Endodermal cell (in vitro differentiated cells): ENCODE data around the gene MEIOC. TPM values are rescaled to one million over a fixed set of nuclear protein-coding genes. Genes with fewer than 3 reads are reported as not detected.

Experiments used
- DNase-seq: peaks from one replicate; pipeline ENCODE4 v3.0.0-alpha.2; 2017
- H3K27ac ChIP-seq: 2 replicates; pipeline ENCODE4 v1.5.1; 2013; ENCODE audit warnings: mild to moderate bottlenecking, low read depth, low read length, moderate library complexity
- H3K27me3 ChIP-seq: 2 replicates; pipeline ENCODE4 v1.6.1; 2013; ENCODE audit warnings: mild to moderate bottlenecking, low read length, moderate library complexity; ENCODE audit not compliant: insufficient read depth, control insufficient read depth, poor library complexity, severe bottlenecking
- H3K36me3 ChIP-seq: 2 replicates; pipeline ENCODE4 v1.7.0; 2013; ENCODE audit warnings: mild to moderate bottlenecking, low read length, moderate library complexity; ENCODE audit not compliant: control insufficient read depth, insufficient read depth
- H3K4me1 ChIP-seq: one replicate; pipeline ENCODE4 v1.7.0; 2013; ENCODE audit warnings: low read length; ENCODE audit not compliant: control insufficient read depth, insufficient read depth
- H3K4me3 ChIP-seq: 2 replicates; pipeline ENCODE4 v1.5.1; 2013; ENCODE audit warnings: mild to moderate bottlenecking, low read length, moderate library complexity
- H3K9ac ChIP-seq: 2 replicates; pipeline ENCODE4 v1.6.1; 2013; ENCODE audit warnings: mild to moderate bottlenecking, low read length, moderate library complexity; ENCODE audit not compliant: poor library complexity, severe bottlenecking; ENCODE audit errors: extremely low read depth
- H3K9me3 ChIP-seq: 2 replicates; pipeline ENCODE4 v1.6.1; 2013; ENCODE audit warnings: mild to moderate bottlenecking, low read length, moderate library complexity; ENCODE audit not compliant: control insufficient read depth
- H3K27ac Mint-ChIP-seq: 2 replicates; pipeline ENCODE4 v1.8.0; 2020; ENCODE audit warnings: mixed read lengths
- H3K27me3 Mint-ChIP-seq: 2 replicates; pipeline ENCODE4 v1.8.0; 2021; ENCODE audit warnings: mild to moderate bottlenecking, mixed read lengths; ENCODE audit not compliant: insufficient read depth
- H3K36me3 Mint-ChIP-seq: 2 replicates; pipeline ENCODE4 v1.8.0; 2020; ENCODE audit warnings: low read depth, mixed read lengths
- H3K4me1 Mint-ChIP-seq: 2 replicates; pipeline ENCODE4 v1.8.0; 2020; ENCODE audit warnings: mixed read lengths
- H3K4me3 Mint-ChIP-seq: 2 replicates; pipeline ENCODE4 v1.8.0; 2020; ENCODE audit warnings: mild to moderate bottlenecking, moderate library complexity, mixed read lengths
- H3K9me3 Mint-ChIP-seq: 2 replicates; pipeline ENCODE4 v1.8.0; 2020; ENCODE audit warnings: mild to moderate bottlenecking, mixed read lengths
- WGBS, 2 experiments: methylation state at CpG; one replicate each; pipeline versions ENCODE4 v1.1.5 to v1.1.7; 2013; ENCODE audit warnings: missing lambda C conversion rate in 2 of 2, mixed read lengths in 1 of 2; ENCODE audit not compliant: insufficient coverage in 1 of 2, insufficient read length in 1 of 2; 5-methylcytosine and 5-hydroxymethylcytosine counted together
- total RNA-seq, 2 donors: library from RNA; stranded (reverse); fragmentation: NEBNext Ultra II Directional in 1 of 2; extraction: Animal tissue kit (Norgen Biotek cat#: 25700) in 1 of 2; gene quantifications; 2 replicates in 1 of 2; 3 replicates in 1 of 2; pipeline ENCODE4 v1.2.1, GENCODE V29; 2021
- TF ChIP-seq, protein P1 (sequence below): fragments of 200-600 bp; sonication (generic); conservative IDR thresholded peaks from 2 replicates; pipeline ENCODE4 v1.5.0; 2021; ENCODE audit warnings: antibody characterized with exemption, mild to moderate bottlenecking

The MEIOC gene
- total RNA-seq, 2 donors from 2014 or later, result 1.4 to 3.7 TPM

- H3K9me3 ChIP-seq, result no peaks in the 10 kb centered on the region
- no peak overlapping the region for H3K27ac ChIP-seq
- peaks cover 15% of the 10 kb centered on the region for H3K36me3 ChIP-seq
- no peak overlapping the region for H3K9ac ChIP-seq
- DNase-seq, result no peak
- WGBS, 2 experiments, result 94% methylated on average over 2 of the region's 2 CpGs
- no peaks in the 10 kb centered on the region for H3K27me3 ChIP-seq
- Mint-ChIP-seq H3K4me3 (peak overlapping the region; percentile 96), H3K4me1 (peaks cover 14% of the 10 kb centered on the region), H3K27ac (no peak overlapping the region), H3K9me3 (no peaks in the 10 kb centered on the region), H3K36me3 (peaks cover 20% of the 10 kb centered on the region), H3K27me3 (peaks cover 4% of the 10 kb centered on the region)
- H3K4me1 ChIP-seq, result no peaks in the 10 kb centered on the region
- TF ChIP-seq, protein P1, sequence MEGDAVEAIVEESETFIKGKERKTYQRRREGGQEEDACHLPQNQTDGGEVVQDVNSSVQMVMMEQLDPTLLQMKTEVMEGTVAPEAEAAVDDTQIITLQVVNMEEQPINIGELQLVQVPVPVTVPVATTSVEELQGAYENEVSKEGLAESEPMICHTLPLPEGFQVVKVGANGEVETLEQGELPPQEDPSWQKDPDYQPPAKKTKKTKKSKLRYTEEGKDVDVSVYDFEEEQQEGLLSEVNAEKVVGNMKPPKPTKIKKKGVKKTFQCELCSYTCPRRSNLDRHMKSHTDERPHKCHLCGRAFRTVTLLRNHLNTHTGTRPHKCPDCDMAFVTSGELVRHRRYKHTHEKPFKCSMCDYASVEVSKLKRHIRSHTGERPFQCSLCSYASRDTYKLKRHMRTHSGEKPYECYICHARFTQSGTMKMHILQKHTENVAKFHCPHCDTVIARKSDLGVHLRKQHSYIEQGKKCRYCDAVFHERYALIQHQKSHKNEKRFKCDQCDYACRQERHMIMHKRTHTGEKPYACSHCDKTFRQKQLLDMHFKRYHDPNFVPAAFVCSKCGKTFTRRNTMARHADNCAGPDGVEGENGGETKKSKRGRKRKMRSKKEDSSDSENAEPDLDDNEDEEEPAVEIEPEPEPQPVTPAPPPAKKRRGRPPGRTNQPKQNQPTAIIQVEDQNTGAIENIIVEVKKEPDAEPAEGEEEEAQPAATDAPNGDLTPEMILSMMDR, result no peak
- peak overlapping the region; percentile 98 for H3K4me3 ChIP-seq
Observed at GRCh38 chr17:44688200-44688599, 31.9 kb downstream of the MEIOC start.

DNA sequence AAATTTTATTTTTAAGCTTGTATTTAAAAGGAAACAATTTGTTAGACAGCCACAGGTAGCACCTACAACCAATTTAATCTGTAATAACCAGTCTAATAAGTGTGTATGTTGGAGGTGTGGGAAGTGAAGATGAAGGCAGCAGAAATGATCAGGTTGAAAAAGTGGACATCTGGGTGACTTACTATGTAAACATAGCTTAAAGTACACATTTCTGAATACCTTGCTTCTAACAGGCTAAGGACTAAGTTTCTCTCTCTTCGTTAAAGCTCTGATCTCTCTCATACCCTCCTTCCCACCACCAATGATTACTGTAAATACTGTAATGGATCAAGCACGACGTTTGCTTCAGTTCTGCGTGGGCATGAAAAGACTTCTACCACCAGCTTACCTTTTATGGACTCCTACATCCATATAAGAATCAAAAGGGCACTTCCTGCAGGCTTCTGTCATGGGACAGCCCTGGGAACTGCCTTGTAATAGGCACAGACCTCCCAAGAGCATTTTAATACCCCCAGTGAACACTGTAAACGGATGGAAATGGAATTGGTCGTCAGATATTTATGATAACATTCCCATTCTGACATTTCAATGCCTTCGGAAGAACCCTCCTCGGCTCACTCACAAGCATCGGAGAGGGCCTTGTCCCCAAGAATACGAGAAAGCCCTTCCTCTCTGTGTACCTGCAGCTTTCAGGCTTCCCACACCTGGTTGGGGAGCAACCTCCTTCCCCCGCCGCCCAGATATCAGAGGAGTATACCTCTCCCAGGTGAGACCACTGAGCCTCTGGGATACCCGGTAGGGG, 32.6 kb downstream of the MEIOC start:
- peak overlapping the region; percentile 88 for H3K9ac ChIP-seq
- H3K4me3 ChIP-seq, result peak overlapping the region; percentile 98
- no peak for DNase-seq
- no peaks in the 10 kb centered on the region for H3K9me3 ChIP-seq
- WGBS, 2 experiments, result 6 to 10% methylated on average over 8 to 13 of the region's 13 CpGs
- H3K4me1 ChIP-seq, result no peaks in the 10 kb centered on the region
- H3K27me3 Mint-ChIP-seq, result peaks cover 4% of the 10 kb centered on the region
- H3K36me3 Mint-ChIP-seq, result peaks cover 14% of the 10 kb centered on the region
- peaks cover 14% of the 10 kb centered on the region for H3K4me1 Mint-ChIP-seq
- H3K27ac ChIP-seq, result no peak overlapping the region
- H3K27me3 ChIP-seq, result no peaks in the 10 kb centered on the region
- H3K9me3 Mint-ChIP-seq, result no peaks in the 10 kb centered on the region
- peak overlapping the region; percentile 96 for H3K4me3 Mint-ChIP-seq
- H3K36me3 ChIP-seq, result peaks cover 9% of the 10 kb centered on the region
- H3K27ac Mint-ChIP-seq, result peak overlapping the region; percentile 99
- TF ChIP-seq, protein P1, result no peak

DNA sequence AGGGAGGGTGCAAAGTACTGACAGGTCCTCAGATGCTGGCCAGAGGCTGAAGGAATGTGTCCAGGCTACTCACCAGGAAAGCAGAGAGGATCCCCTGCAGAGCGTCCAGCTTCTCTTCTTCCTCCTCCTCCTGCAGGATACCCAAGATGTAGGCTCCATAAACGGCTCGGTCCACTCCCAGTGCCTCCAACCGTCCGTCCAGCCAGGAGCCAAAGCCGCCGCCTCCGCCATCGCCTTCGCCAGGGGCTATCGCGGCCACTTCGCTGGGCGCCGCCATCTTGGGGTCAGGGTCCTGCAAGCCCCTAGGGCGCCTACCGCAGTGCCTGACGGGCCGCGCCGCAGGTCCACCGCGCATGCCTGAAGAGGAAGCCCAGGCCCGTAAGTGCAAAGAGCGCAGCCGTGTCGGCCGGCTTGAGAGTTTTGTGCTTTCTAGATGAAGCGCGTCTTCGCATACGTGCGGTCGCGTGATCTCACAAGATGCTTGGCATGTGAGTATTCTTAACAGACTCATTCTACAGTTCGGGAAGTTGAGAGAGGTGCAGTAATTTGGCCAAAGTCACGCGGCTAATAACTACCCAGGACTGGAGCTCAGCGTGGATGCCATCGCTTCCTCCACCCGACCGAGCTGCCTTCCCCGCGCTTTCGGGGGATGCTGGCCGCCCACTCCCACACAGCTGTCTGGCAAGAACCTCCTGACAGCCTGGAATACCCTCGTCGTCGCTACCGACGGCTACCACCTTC, 33.4 kb downstream of the MEIOC start, which contains the start of gene CCDC43:
Gene CCDC43 (minus strand): TSS at position 300 of the 741 bp plus-strand sequence. CDS start 23 bp downstream, at position 277.
- 1% methylated on average over 39 to 51 of the region's 51 CpGs for WGBS, 2 experiments
- peaks cover 4% of the 10 kb centered on the region for H3K27me3 Mint-ChIP-seq
- TF ChIP-seq, protein P1, result no peak
- peaks cover 5% of the 10 kb centered on the region for H3K27me3 ChIP-seq
- peaks cover 8% of the 10 kb centered on the region for H3K36me3 ChIP-seq
- DNase-seq, result peak; percentile 99
- peak within 1 kb of the TSS; percentile 98 for H3K4me3 ChIP-seq
- H3K27ac Mint-ChIP-seq, result peak within 1 kb of the TSS; percentile 99
- H3K4me1 Mint-ChIP-seq, result peaks cover 14% of the 10 kb centered on the region
- peak within 1 kb of the TSS; percentile 88 for H3K9ac ChIP-seq
- H3K9me3 Mint-ChIP-seq, result no peaks in the 10 kb centered on the region
- H3K4me1 ChIP-seq, result no peaks in the 10 kb centered on the region
- H3K4me3 Mint-ChIP-seq, result peak within 1 kb of the TSS; percentile 96
- peak within 1 kb of the TSS; percentile 48 for H3K27ac ChIP-seq
- no peaks in the 10 kb centered on the region for H3K9me3 ChIP-seq
- H3K36me3 Mint-ChIP-seq, result peaks cover 12% of the 10 kb centered on the region
